ENCODE measurements around the gene PVALEF. TPM values are rescaled to one million over a fixed set of nuclear protein-coding genes. Genes with fewer than 3 reads are reported as not detected.

Gene PVALEF
- total and polyA plus RNA-seq, 2 donors (not counting 3 experiments of a cell fraction or from before 2014, with no cell fraction given), result not detected

- intact Hi-C loops (cut with micrococcal nuclease) (no loop called here), dilution Hi-C loops (cut with MboI; ENCODE audit: extremely low pct_ligation_motif_present, low sequenced_read_pairs) (no loop called here)
- CTCF ChIA-PET, result interaction anchor here (0.9 to 5.5 kb wide), 2 partner anchors 46 to 49 kb away, joined by 3 to 40 read pairs; no protein-coding TSS in a partner anchor
- H3K4me1 ChIP-seq (ENCODE audit: control insufficient read depth, extremely low read depth, insufficient read depth, low read length), result no peaks in the 10 kb centered on the region
- no peak overlapping the region for H3K9ac ChIP-seq (replicated peaks; ENCODE audit: extremely low read depth, insufficient read depth, low read length)
- H4K20me1 ChIP-seq (replicated peaks; ENCODE audit: control insufficient read depth, extremely low read depth, insufficient read depth, low read length), result no peaks in the 10 kb centered on the region
- FAIRE-seq, result no peak
- no peak for TF ChIP-seq MYC (IDR thresholded peaks at IDR 0.05; ENCODE audit: low read depth, low read length)
- no peak for TF ChIP-seq FOS (IDR thresholded peaks at IDR 0.05; ENCODE audit: borderline replicate concordance, insufficient read depth, low read length)
- no peak for TF ChIP-seq EZH2 (IDR thresholded peaks at IDR 0.05; ENCODE audit: borderline replicate concordance, low read depth, low read length, severe bottlenecking)
- no peak for TF ChIP-seq JUN (IDR thresholded peaks at IDR 0.05; ENCODE audit: borderline replicate concordance, insufficient read depth, insufficient read length, low read depth)
- TF ChIP-seq CTCF (IDR thresholded peaks at IDR 0.05; ENCODE audit: extremely low read depth in 1 of 2, insufficient read depth in 1 of 2, low read depth in 1 of 2, low read length in 2 of 2), result no peak
- TF ChIP-seq MAX (IDR thresholded peaks at IDR 0.05; ENCODE audit: insufficient read depth, insufficient read length), result no peak
- no peak for TF ChIP-seq POLR2A (IDR thresholded peaks at IDR 0.05; ENCODE audit: low read depth, low read length)
- no peak for TF ChIP-seq POLR2AphosphoS5 (IDR thresholded peaks at IDR 0.05; ENCODE audit: insufficient read depth, low read depth, low read length)
- H3K4me3 ChIP-seq (replicated peaks in 1 of 3; ENCODE audit: insufficient read depth in 1 of 3, low read depth in 1 of 3, low read length in 3 of 3), result no peak overlapping the region
- no peaks in the 10 kb centered on the region for H3K27me3 ChIP-seq (ENCODE audit: control insufficient read depth in 2 of 2, insufficient read depth in 2 of 2, low read length in 2 of 2)
- no peak overlapping the region for H3K4me2 ChIP-seq (ENCODE audit: insufficient read depth, low read length)
- no peaks in the 10 kb centered on the region for H3K9me1 ChIP-seq (replicated peaks; ENCODE audit: control insufficient read depth, extremely low read depth, insufficient read depth, low read length)
- no peaks in the 10 kb centered on the region for H3K9me3 ChIP-seq (replicated peaks; ENCODE audit: control insufficient read depth, insufficient read depth, low read length)
- no peak overlapping the region for H2AFZ ChIP-seq (ENCODE audit: low read depth, low read length)
- no peaks in the 10 kb centered on the region for H3K79me2 ChIP-seq (ENCODE audit: control insufficient read depth, insufficient read depth, low read length)
- peaks cover 0 to 7% of the 10 kb centered on the region in 2 experiments for H3K36me3 ChIP-seq (ENCODE audit: control insufficient read depth in 2 of 2, extremely low read depth in 1 of 2, insufficient read depth in 2 of 2, low read length in 2 of 2)
- no peak overlapping the region for H3K27ac ChIP-seq (ENCODE audit: insufficient read depth, low read depth, low read length)
- POLR2A ChIA-PET, result no interaction called here
- no TSS peak for BruUV-seq (replicated peaks)
- DNase-seq (ENCODE audit: low read depth, low spot score), result no peak
These were observed 26.3 kb downstream of the PVALEF start for GRCh38 chr17:81191646-81192045.
